GM19468 (cell line): Measurements from ENCODE around the gene GATAD2B.
"Not testable (repeated sequence)": the region's sequence is repeated elsewhere in the genome, so short reads cannot be mapped to it uniquely, and the experiment has no call there.

Source experiments
- ATAC-seq: cut with Tn5 transposase; IDR thresholded peaks from one replicate; pipeline ENCODE4 v1.9.1; 2021; ENCODE audit warnings: mild to moderate bottlenecking, moderate library complexity, moderate number of reproducible peaks; ENCODE audit not compliant: unreplicated experiment; ENCODE audit errors: extremely low read depth

Gene GATAD2B

DNA sequence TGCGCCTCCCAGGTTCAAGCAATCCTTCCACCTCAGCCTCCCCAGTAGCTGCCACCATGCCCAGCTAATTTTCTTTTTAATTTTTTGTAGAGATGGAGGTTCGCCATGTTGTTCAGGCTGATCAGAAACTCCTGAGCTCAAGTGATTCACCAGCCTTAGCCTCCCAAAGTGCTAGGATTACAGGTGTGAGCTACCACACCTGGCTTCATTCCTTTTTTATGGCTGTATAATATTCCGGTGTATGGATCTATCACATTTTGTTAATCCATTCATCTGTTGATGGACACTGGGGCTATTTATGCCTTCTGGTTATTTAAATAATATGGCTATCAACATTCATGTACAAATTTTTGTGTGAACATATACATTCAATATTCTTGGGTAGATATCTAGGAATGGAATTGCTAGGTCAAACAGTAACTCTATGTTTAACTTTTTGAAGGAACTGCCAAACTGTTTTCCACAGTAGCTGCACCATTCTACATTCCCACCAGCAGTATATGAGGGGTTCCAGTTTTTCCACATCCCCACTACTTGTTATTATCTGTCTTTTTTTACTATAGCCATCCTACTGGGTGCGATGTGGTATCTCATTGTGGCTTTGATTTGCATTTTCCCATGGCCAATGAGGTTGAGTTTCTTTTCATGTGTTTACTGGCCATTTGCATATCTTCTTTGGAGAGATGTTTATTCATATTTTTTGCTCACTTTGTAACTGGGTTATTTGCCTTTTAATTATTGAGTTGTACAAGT, 136.6 kb downstream of the GATAD2B start:
- ATAC-seq: no peak

DNA sequence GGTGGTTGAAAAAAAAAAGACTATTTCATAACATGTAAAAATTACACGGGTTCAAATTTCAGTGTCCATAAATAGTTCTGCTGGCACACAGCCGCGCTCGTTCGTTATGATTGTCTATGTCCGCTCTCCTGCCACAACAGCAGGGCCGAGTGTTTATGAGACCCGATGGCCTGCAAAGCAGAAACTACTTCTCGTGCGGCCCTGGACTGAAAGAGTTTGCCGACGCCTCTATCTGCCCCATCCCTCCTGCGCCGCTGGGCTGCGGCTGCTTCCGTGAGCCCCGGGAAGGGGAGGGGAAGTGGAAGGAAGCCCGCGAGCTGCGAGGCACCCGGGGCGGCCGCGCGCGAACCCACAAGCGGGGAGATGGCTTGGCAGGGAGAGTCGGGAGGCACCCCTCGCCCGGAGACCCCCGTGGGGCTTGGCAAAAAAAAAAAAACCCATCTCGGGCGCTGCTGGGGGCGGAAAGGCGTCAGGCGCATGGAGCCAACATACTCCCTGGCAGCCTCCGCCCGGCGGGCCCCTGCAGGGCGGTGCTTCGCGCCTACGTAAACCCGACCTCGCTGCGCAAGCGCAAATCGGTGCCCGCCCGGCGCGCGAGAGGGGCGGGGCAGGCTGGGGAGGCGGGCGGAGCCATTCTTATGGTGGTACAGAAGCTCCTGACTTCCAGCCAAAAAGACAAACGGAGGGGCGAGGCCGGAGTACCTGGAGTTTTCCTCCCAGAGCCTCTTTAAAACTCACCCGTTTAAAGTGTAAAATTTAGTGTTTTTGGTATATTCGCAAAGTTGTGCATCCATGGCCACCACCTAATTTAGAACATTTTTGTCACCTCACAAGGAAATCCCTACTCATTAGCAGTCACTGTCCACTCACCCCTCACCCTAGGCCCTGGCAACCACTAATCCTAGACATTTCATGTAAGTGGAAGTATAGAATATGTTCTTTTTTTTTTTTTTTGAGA, 139.3 kb downstream of the GATAD2B start:
- ATAC-seq: peak; percentile 81

DNA sequence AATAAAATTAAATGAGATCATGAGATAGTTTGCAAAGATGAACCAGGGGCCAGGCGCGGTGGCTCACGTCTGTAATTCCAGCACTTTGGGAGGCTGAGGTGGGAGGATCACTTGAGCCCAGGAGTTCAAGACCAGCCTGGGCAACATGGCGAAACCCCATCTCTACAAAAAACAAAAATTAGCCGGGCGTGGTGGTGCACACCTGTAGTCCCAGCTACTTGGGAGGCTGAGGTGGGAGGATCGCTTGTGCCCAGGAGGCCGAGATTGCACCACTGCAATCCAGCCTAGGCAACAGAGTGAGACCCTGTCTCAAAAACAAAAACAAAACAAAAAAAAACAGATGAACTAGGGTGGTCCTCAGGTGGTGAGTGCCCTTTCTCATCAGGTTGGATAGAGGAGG, 140.1 kb downstream of the GATAD2B start:
- not testable (repeated sequence) for ATAC-seq

DNA sequence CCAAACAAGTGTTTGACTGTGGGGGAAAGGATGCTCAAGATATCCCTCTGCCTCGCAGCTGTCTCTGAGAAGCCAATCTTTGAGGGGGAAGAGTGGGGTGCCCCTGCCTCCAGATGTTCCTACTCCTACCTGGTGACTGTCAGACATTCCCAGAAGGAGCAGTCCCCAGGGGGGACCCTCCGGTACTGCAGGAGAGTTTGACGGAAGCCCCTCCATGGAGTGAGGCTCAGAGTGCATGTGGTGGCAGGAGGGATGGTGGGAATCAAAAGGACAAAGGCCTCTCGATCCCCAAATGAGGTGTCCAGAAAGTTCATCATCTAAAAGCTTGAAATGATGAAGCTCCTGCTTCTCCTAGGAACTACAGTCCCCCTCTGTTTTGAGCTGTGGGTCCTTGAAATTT, 142.2 kb downstream of the GATAD2B start:
- no peak for ATAC-seq

DNA sequence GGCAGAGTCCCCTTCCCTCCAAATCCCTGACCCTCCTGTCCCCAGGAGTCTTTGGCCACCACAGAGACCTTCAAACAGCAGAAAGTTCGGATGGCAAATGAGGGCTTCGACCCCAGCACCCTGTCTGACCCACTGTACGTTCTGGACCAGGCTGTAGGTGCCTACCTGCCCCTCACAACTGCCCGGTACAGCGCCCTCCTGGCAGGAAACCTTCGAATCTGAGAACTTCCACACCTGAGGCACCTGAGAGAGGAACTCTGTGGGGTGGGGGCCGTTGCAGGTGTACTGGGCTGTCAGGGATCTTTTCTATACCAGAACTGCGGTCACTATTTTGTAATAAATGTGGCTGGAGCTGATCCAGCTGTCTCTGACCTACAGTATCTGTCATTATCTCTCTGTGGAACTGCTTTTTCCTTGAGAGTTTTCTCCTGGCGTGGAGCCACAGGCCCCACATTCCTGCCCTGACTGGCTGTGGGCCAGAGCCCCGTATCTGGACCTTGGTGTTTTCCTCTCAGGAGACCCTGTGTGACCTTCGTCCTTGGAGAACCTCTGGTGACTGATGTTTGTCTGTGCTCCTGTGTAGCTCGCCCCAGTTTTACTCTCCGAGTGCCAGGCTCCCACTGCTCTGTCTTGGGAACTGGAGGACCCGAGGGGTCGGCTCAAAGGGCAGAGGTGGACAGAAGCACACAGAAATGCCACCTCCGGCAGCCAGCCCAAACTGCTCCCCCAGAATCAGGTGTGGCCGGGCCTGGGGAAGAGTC, 142.8 kb downstream of the GATAD2B start:
- no peak for ATAC-seq

DNA sequence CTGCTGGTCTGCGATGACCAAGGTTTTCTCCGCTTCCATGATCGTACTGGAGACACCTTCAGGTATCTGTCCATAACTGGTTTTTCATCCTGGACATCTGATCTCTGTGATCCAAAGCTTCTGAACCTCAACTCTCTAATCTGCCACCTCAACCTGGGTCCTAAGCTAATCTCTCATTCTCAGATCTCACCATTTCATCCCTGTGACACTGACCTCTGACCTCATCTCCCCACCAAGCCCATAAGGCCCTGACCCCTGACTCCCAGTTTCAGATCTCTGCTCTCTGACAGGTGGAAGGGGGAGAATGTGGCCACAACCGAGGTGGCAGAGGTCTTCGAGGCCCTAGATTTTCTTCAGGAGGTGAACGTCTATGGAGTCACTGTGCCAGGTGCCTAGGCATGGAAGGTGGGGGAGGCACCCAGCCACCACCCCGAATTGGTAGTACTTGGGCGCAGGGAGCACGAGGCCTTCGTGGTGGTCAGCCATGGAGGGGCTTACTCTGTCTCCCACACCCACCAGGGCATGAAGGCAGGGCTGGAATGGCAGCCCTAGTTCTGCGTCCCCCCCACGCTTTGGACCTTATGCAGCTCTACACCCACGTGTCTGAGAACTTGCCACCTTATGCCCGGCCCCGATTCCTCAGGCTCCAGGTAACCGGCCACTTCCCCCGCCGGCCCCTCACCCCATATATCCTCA, 143.8 kb downstream of the GATAD2B start:
- ATAC-seq: no peak

DNA sequence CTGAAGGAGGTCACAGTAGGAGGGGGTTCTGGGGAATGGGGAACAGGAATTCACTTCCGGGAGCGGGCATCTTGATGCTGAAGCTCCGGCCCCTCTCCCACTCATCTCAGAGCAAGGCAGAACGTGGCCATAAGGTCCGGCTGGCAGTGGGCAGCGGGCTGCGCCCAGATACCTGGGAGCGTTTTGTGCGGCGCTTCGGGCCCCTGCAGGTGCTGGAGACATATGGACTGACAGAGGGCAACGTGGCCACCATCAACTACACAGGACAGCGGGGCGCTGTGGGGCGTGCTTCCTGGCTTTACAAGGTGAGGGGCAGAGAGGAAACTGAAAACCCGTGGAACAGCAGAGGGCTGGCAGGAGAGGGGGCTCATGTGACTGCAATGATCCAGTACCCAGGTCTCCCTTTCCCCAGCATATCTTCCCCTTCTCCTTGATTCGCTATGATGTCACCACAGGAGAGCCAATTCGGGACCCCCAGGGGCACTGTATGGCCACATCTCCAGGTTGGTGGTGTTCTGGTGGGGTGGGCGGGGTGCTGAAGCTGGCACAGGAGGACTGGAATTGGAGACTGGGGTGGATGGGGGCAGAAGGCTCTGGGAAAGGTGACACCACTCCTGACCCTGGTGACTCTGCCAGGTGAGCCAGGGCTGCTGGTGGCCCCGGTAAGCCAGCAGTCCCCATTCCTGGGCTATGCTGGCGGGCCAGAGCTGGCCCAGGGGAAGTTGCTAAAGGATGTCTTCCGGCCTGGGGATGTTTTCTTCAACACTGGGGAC, 144.5 kb downstream of the GATAD2B start:
- ATAC-seq: no peak

DNA sequence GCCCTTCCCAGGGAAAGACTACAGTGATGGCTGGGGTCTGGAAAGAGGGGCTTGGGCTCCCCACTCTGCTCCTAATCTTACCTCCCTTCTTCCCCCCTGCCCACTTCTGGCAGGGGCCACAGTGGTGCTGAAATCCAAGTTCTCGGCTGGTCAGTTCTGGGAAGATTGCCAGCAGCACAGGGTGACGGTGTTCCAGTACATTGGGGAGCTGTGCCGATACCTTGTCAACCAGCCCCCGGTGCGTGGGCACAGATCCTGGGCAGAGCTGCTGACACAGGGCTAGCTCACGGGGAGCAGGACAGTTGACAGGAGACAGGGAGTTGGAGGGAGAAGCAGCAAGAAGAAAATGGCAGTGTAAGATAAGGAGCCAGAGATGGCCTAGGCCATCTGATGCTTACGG, 145.1 kb downstream of the GATAD2B start:
- no peak for ATAC-seq

DNA sequence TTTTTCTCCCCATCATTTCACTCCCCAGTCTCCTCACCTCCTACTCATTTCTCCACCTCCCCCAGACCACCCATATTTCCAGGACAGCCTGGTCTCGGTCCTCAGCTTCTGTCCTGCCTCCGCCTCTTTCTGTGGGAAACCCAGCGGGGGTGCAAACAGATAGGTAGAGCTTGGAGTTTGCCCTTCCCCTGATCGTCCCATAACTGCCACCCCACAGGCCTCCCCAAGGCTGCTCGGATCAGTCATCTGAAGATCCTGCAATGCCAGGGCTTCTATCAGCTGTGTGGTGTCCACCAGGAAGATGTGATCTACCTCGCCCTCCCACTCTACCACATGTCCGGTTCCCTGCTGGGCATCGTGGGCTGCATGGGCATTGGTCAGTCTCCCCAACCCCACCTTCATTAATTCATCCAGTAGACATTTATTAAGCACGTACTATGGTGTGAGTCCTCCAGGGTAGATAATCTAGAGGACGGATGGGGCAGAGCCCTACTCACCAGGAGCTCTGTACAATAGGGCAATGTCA, 145.9 kb downstream of the GATAD2B start:
- ATAC-seq: no peak

DNA sequence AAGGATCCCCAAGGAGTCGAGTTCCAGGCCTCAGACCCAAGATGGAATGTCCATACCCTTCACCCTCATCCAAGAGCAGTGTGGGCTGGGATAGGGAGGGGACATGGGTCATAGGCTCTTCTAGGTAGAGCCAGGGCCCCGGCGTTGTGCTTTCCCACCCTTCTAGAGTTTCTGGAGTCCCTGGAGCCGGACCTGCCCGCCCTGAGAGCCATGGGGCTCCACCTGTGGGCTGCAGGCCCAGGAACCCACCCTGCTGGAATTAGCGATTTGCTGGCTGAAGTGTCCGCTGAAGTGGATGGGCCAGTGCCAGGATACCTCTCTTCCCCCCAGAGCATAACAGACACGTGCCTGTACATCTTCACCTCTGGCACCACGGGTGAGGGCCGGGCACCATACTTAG, 146.4 kb downstream of the GATAD2B start:
- no peak for ATAC-seq

DNA sequence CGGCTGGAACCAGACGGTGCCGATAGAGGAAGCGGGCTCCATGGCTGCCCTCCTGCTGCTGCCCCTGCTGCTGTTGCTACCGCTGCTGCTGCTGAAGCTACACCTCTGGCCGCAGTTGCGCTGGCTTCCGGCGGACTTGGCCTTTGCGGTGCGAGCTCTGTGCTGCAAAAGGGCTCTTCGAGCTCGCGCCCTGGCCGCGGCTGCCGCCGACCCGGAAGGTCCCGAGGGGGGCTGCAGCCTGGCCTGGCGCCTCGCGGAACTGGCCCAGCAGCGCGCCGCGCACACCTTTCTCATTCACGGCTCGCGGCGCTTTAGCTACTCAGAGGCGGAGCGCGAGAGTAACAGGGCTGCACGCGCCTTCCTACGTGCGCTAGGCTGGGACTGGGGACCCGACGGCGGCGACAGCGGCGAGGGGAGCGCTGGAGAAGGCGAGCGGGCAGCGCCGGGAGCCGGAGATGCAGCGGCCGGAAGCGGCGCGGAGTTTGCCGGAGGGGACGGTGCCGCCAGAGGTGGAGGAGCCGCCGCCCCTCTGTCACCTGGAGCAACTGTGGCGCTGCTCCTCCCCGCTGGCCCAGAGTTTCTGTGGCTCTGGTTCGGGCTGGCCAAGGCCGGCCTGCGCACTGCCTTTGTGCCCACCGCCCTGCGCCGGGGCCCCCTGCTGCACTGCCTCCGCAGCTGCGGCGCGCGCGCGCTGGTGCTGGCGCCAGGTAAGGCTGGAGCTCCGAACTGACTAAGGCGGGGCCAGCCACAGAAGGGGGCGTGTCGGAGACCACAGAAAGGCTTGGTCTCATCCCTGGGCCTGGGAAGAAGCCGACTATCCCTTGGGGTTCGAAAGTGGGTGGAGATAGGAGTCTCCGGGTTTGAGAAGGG, 147.1 kb downstream of the GATAD2B start:
- peak; percentile 18 for ATAC-seq

DNA sequence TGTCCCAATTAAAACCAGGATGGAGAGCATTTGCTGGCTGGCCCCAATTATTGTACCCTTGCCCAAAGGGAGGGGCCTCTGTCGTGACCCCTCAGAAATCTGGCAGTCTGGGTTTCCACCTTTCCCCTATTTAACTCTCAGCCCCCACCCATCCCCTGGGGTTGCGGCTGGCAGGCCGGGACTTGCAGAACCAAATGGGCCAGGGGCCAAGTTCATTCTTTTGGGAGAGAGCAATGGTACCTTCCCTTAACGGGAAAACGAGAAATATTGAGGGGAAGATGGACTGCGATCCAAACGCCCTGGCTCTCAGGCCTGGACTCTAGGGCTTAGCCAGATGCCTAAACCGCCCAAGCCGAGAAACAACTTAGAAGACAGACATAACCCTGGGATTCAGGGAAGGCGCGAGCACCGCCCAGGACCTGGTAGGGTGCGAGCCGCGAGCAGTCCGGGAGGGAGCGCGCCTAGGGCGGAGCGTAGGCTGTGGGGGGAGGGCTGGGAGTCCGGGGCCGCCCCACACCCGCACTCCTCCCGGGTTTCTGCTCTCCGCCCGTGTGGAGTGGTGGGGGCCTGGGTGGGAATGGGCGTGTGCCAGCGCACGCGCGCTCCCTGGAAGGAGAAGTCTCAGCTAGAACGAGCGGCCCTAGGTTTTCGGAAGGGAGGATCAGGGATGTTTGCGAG, 147.9 kb downstream of the GATAD2B start, which contains the start of gene SLC27A3:
Gene SLC27A3, plus strand, starts transcription at position 628 of the 678 bp plus-strand sequence. CDS start 91 bp downstream, outside the sequence.
- ATAC-seq: no peak

DNA sequence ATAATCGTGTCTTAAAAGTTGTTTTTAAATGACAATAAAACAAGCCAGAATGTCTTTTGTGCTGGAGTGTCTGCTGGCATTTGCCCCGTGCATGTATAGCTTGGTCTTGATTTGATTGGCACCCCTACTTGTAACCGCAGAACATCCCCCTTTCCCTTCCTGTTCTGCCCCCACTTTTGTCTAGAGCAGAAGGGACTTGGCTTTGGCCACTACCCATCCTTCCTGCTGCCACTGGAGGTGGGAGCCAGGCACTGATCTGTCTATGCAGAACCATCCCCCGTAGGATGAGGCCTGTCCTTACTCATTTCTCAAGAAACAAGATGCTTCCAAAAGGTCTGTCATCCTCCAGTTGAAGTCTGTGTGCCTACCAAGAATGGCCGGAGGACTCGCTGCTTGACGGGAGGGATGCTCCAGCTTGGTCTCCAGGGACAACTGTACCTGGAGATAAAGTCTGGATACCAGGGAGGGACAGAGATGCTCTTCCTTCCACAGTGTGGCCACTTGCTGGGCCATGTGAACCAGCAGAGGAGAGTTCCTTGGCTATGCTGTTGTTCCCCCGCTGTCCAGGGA, 148.7 kb downstream of the GATAD2B start:
- no peak for ATAC-seq

DNA sequence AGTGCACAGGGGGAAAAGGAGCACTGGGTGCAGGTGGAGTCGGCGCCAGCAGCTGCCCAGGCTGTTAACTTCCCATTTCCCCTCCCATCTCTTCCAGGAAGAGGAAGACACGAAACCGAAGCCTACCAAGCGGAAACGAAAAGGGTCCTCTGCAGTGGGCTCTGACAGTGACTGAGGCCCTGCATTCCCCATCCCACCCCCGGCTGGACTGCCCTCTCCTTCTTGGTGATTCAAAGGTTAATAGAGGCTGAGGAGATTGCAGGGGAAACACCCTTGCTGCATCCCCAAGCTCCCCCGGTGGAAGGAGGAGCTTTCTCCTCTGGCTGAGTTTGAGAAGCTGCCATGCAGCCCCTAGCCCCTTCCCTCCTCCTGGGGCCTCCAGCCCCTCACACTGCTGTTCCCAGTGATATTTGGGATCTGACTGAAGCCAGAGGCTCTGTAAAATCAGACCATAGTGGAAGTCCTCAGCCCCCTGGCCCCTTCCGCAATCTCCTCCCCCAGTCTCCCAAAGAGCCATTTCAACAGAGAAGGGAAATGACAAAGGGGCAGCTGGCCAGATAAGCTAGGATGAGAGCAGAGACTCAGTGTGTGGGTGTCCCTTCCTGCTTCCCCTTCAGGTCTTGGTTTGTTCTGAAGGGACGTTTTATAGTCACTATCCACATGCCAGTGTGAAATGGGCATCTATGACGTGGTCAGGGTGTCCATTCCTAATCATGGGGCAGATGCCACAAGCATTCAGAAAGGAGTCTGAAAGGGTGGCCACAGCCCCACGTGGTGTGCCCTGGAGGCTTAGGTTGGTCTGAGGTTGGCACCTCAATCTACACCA, 149.5 kb downstream of the GATAD2B start:
- ATAC-seq: no peak

DNA sequence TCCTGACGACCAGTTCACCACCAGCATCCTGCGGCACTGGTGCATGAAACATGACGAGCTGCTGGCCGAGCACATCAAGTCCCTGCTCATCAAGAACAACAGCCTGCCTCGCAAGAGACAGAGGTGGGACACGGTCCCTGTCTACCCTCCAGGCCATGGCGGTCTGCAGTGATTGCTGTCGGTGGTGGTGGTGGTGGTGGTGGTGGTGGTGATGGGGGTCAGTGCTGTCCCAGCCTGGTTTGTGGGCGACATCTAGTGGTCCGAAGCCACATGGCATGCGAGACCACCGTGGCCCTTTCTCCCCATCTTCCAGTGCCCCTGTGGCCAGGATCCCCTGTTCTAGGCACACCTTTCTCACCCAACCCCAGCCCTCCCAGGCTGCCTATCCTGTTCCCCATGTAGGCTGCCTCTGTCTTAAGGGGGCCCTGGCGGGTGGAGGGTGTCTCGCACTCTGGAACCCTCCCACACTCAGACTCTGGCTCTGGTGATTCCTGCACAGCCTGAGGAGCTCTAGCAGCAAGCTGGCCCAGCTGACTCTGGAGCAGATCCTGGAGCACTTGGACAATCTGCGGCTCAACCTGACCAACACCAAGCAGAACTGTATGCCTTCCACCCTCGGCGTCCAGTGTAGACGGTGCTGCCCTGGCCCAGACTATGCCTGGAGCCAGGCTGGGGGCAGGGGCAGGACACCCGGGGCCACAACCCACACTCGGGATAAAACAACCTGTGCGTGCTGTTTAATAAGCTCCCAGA, 150.8 kb downstream of the GATAD2B start:
- no peak for ATAC-seq

DNA sequence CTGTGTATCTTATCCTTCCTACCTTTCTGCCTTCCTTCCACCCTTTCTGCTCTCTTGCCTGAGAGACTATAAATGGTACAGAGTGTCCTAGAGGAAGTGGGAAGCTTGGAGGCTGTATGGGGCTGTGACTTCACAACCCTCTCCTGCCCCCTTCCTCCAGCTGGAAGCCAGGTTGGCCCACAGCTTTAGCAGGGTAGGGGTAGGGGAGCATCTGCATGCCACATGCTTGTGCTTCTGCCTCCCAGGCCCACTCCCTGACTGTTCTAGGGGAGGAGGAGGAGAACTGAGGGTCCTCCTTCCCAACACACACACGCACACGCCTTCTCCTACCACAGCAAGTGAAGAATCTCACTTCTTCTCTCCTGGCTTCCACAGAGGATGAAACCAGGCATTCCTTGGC, 151.5 kb downstream of the GATAD2B start:
- no peak for ATAC-seq
